ENCODE data around the gene IQSEC1. TPM values are rescaled to one million over a fixed set of nuclear protein-coding genes. Genes with fewer than 3 reads are reported as not detected.

IQSEC1 gene
- total RNA-seq, 2 donors from 2014 or later = 57.5 to 63.9 TPM

DNA sequence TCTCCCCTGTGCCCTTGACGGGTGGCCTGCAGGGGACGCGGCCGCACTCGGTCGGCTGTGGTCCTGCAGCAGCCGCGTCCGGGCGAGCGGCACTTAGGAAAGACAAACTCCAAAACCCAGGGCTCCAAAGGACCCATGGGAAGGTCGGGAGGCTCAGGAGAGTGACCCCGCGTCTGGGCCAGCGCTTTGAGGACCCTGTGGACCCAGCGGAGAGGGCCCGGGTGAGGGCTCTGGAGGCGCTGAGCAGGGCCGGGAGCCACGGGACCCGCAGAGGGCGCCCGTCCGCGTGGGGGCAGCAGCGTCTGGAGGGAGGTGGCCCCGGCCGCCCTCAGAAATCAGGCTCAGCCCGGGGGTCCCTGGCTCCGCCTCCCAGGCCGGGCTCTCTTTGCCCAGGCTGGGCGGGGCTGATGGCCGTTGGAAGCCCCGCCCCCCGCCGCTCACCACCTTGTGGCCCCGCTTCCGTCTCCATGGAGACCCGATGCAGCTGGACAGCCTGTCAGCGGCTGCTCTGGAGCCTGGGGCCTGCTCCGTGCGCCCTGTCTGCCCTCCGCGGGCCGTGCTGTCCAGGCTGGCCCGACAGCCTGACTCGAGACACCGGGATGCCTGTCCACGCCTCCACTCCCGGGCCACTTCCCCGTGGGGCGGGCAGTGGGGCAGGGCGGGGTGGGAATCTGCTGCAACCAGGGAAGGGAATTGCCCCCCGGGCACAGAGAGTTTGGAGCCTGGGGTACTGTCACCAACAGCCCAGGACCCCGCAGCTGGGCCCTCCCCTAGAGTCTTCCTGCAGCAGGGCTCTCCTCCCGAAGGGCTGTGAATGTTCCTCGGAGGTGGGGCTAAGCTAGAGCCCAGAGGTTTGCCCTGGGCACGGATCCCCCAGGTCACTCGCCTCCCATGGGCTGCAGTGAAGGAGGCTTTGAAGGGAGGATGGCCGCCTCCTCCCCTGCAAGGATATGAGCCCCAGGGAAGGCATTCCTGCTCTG is 197.1 kb downstream of the IQSEC1 start:
- H3K27ac ChIP-seq = no peak overlapping the region
- H3K36me3 ChIP-seq = no peaks in the 10 kb centered on the region
- H3K9me3 ChIP-seq = no peaks in the 10 kb centered on the region
- DNase-seq (ENCODE audit: low spot score) = no peak
- peak overlapping the region; percentile 22 to 47 for H3K4me3 ChIP-seq
- H3K27me3 ChIP-seq = no peaks in the 10 kb centered on the region
- peaks cover 0 to 10% of the 10 kb centered on the region in 2 donors for H3K4me1 ChIP-seq
- TF ChIP-seq CTCF (IDR thresholded peaks at IDR 0.05) = peak; percentile 17 to 53

DNA sequence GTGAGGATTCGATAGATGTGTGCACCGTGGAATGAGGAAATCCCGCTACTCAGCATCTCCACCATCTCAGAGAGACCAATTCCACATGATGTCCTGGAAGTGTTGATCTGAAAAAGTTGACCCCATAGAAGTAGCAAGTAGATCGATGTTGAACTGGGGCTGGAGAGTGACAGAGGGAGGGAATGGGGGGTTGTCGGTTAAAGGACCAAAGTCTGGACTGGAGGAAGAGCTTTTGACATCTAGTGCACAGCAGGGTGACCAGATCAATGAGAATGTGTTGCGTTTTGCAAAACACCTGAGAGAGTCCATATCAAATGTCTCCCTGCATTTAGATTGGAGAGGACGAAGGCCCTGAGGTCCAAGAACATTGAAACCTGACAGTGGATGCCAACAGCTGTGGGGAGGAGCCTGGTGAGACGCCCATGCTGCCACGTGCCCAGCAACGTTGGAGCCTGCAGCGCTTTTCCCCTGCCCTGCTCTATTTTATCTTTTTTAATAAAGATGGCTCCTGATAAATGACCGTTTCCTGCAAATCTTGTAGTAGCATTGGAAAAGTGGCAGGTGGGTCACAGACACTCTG is 201.7 kb downstream of the IQSEC1 start:
- Histone ChIP-seq H3K4me1 (peaks cover 0 to 25% of the 10 kb centered on the region in 2 donors), H3K36me3 (no peaks in the 10 kb centered on the region), H3K9me3 (no peaks in the 10 kb centered on the region), H3K27ac (no peak overlapping the region), H3K4me3 (no peak overlapping the region), H3K27me3 (no peaks in the 10 kb centered on the region)
- TF ChIP-seq CTCF (IDR thresholded peaks at IDR 0.05) = no peak
- no peak for DNase-seq (ENCODE audit: low spot score)

- Histone ChIP-seq H3K9me3 (no peaks in the 10 kb centered on the region), H3K4me1 (peaks cover 0 to 19% of the 10 kb centered on the region in 2 donors), H3K27ac (peak overlapping the region in 1 of 2 donors; percentile 30), H3K27me3 (no peaks in the 10 kb centered on the region), H3K36me3 (no peaks in the 10 kb centered on the region), H3K4me3 (no peak overlapping the region)
- no peak for TF ChIP-seq CTCF (IDR thresholded peaks at IDR 0.05)
- DNase-seq (ENCODE audit: low spot score) = peak; percentile 85
These were observed 202.3 kb downstream of the IQSEC1 start for GRCh38 chr3:12870942-12871341.

DNA sequence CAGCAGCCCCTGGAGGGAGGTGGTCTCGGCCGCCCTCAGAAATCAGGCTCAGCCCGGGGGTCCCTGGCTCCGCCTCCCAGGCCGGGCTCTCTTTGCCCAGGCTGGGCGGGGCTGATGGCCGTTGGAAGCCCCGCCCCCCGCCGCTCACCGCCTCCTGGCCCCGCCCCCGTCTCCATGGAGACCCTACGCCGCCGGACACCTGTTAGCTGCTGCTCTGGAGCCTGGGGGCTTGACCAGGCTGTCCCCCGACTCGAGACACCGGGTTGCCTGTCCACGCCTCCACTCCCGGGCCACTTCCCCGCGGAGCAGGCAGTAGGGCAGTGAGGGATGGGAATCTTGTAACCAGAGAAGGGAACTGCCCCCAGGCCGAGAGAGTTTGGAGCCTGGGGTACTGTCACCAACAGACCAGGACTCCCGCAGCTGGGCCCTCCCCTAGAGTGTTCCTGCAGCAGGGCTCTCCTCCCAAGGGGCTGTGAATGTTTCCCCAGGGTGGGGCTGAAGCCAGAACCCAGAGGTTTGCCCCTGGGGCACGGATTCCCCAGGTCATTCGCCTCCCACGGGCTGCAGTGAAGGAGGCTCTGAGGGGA is 204.1 kb downstream of the IQSEC1 start:
- TF ChIP-seq CTCF (IDR thresholded peaks at IDR 0.05) = no peak
- Histone ChIP-seq H3K36me3 (no peaks in the 10 kb centered on the region), H3K4me1 (peaks cover 0 to 16% of the 10 kb centered on the region in 2 donors), H3K4me3 (peak overlapping the region; percentile 17 to 36), H3K9me3 (no peaks in the 10 kb centered on the region), H3K27me3 (no peaks in the 10 kb centered on the region), H3K27ac (peak overlapping the region; percentile 35 to 44)
- DNase-seq (ENCODE audit: low spot score) = no peak

DNA sequence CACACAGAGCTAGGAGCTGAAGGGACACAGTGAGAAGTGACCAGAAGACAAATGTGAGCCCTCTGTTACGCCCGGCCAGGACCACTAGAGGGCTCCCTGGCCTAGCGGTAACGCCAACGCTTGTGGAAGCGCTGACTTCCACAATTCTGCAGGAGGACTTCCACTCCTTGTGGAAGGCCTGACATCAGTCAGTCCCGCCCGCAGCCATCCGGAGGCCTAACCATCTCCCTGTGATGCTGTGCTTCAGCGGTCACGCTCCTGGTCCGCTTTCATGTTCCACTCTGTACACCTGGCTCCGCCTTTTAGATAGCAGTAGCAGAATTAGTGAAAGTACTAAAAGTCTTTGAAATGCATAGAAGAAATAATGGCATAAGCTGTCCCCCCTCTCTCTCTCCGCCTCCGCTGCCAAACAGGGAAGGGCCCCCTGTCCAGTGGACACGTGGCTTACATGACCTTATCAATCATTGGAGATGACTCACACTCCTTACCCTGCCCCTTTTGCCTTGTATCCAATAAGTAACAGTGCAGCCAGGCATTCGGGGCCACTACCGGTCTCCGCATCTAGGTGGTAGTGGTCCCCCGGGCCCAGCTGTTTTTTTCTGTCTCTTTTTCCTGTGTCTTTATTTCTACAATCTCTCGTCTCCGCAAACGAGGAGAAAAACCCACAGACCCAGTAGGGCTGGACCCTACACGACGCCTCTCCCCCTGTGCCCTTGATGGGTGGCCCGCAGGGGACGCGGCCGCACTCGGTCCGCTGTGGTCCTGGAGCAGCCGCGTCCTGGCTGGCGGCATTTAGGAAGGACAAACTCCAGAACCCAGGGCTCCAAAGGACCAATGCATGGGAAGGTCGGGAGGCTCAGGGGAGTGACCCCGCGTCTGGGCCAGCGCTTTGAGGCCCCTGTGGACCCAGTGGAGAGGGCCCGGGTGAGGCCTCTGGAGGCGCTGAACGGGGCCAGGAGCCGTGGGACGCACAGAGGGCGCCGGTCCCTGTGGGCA is 204.9 kb downstream of the IQSEC1 start:
- peak; percentile 83 to 92 for TF ChIP-seq CTCF (IDR thresholded peaks at IDR 0.05)
- DNase-seq (ENCODE audit: low spot score) = peak; percentile 92
- Histone ChIP-seq H3K4me3 (peak overlapping the region; percentile 17 to 36), H3K27ac (peak overlapping the region; percentile 35 to 44), H3K4me1 (peaks cover 0 to 16% of the 10 kb centered on the region in 2 donors), H3K27me3 (no peaks in the 10 kb centered on the region), H3K36me3 (no peaks in the 10 kb centered on the region), H3K9me3 (no peaks in the 10 kb centered on the region)
